Stimulated activated memory B cell treated with anti-CD40 and anti-IgM and Interleukin-4, amounts not matched to agents 10 μg/mL and 1 μg/mL and 100 μg/mL, for 72 hours (primary cell): Measurements from ENCODE around the gene AKR1D1.
"Not testable (repeated sequence)": the region's sequence is repeated elsewhere in the genome, so short reads cannot be mapped to it uniquely, and the experiment has no call there.

Source experiments
- ATAC-seq: fragments of 150-1000 bp; cut with Tn5 transposase; 2 replicates; pipeline ENCODE4 v1.10.0; 2021
- H3K27ac Mint-ChIP-seq: one replicate; pipeline ENCODE4 v1.8.0; 2022; ENCODE audit warnings: mild to moderate bottlenecking, mixed read lengths
- H3K27me3 Mint-ChIP-seq: one replicate; pipeline ENCODE4 v1.8.0; 2022; ENCODE audit warnings: mixed read lengths
- H3K36me3 Mint-ChIP-seq: one replicate; pipeline ENCODE4 v1.8.0; 2022; ENCODE audit warnings: mixed read lengths
- H3K4me1 Mint-ChIP-seq: one replicate; pipeline ENCODE4 v1.8.0; 2022; ENCODE audit warnings: mixed read lengths
- H3K4me3 Mint-ChIP-seq: one replicate; pipeline ENCODE4 v1.8.0; 2022; ENCODE audit warnings: mild to moderate bottlenecking, moderate library complexity, mixed read lengths
- H3K9me3 Mint-ChIP-seq: one replicate; pipeline ENCODE4 v1.8.0; 2022; ENCODE audit warnings: mixed read lengths

AKR1D1 gene

DNA sequence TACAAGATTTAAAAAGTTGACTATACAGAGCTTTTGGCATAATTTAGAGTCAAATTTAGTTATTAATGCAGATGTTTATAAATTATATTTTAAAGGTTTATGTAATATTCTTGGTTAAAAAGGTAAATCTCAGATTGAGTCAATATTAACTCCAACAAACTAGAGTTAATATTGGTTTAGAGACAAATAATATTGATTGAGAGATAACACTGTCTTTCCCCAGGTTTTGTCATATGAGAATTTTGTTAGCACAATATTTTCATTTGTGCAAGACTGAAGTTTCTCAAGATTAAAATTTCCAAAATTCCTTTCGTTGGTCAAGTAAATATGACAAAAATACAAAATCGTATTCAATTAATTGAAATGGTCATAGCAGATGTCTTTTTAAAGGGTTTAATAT, 12.9 kb upstream of the AKR1D1 start:
- ATAC-seq = no peak
- no peaks in the 10 kb centered on the region for H3K9me3 Mint-ChIP-seq
- no peak overlapping the region for H3K27ac Mint-ChIP-seq
- no peaks in the 10 kb centered on the region for H3K36me3 Mint-ChIP-seq
- peaks cover 8% of the 10 kb centered on the region for H3K27me3 Mint-ChIP-seq
- H3K4me1 Mint-ChIP-seq = no peaks in the 10 kb centered on the region
- H3K4me3 Mint-ChIP-seq = no peak overlapping the region

DNA sequence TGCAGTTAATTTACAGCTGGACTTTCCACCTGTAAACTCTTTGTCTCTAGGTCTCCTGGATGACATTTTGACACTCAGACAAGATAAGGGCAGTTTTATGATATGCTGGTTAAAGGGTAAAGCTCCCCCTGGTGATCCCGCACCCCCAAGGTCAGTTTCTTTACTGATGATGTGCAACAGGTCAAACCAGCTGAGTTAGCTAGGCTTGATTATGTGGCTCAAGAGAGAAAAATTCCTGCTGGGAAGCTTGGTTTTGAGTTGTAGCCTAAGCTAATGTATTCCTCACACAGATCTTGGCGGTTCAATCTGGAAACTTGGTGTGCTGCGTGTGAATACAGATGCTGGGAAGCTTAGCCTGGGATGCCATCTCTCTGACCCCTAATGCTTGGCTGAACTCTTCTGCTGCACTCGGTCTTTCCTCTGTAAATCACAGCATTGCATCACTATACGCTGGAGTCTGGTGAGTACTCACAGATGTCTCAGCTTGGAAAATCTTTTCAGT, 11.4 kb upstream of the AKR1D1 start:
- H3K36me3 Mint-ChIP-seq = no peaks in the 10 kb centered on the region

DNA sequence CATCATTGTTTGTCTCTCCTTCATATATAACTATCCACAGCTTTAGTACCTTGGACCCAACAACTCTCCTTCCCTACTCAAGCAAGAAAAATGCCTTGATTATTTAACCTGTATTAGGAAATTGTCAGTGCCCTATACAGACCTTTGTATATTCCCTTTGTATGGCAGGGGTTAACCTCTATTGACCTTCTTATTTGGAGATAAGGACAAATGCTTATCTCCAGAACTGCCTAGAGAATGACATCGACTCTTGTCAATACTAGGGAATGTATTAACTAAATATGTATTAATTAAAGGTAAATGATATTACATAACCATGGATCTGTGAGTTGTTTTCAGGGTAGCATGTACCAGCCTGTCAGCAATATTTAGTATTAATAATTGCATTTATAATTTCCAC, 10.4 kb upstream of the AKR1D1 start:
- H3K9me3 Mint-ChIP-seq = no peaks in the 10 kb centered on the region
- H3K4me3 Mint-ChIP-seq = no peak overlapping the region
- H3K36me3 Mint-ChIP-seq = no peaks in the 10 kb centered on the region
- peaks cover 8% of the 10 kb centered on the region for H3K27me3 Mint-ChIP-seq
- peaks cover 6% of the 10 kb centered on the region for H3K4me1 Mint-ChIP-seq
- ATAC-seq = no peak
- H3K27ac Mint-ChIP-seq = no peak overlapping the region

More for the DNA sequence above, 11.4 kb upstream of the AKR1D1 start:
- no peak for ATAC-seq
- Mint-ChIP-seq H3K27me3 (peaks cover 8% of the 10 kb centered on the region), H3K9me3 (no peaks in the 10 kb centered on the region), H3K27ac (no peak overlapping the region), H3K4me1 (no peaks in the 10 kb centered on the region), H3K4me3 (no peak overlapping the region)

DNA sequence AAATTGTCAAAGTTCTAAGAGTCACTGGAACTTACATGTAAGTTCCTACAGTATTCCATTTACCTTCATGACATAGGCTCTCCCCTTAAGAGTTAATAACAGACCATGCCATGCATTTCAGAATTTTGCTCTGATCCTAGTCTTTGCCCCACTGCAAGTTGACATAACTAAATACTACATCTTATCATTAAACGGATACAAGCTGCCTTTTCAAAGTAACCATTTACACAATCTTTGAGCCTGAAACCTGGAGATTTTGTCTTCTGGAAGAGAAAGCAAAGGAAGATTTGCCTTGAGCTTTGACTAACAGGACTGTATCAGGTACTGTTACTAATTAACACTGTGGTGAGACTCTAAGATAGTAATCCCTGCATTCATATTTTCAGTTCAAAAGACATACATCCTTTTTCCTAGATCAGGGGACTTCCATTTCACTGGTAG, 9.3 kb upstream of the AKR1D1 start:
- ATAC-seq = no peak
- H3K4me3 Mint-ChIP-seq = no peak overlapping the region
- H3K27me3 Mint-ChIP-seq = peaks cover 8% of the 10 kb centered on the region
- H3K36me3 Mint-ChIP-seq = no peaks in the 10 kb centered on the region
- peaks cover 10% of the 10 kb centered on the region for H3K4me1 Mint-ChIP-seq
- no peaks in the 10 kb centered on the region for H3K9me3 Mint-ChIP-seq
- no peak overlapping the region for H3K27ac Mint-ChIP-seq

DNA sequence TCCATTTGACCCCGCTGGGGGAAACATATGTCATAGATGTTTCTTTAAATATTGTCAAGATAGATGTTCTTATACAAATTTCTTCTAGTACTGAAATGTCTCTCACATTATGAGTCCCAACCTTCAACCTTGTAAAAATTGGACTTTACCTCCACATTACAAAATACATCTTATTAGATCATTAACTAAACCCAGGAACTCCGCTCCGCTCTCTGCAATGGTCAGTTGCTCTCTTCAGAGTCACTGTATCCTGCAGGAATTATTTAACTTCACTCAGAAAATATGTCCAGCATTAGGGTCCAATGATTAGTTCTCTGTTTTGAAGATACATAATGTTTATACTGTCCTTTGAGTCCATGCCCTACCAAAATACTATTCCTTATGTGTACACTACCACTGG, 8.5 kb upstream of the AKR1D1 start:
- no peak for ATAC-seq
- no peak overlapping the region for H3K27ac Mint-ChIP-seq
- H3K4me1 Mint-ChIP-seq = peaks cover 10% of the 10 kb centered on the region
- H3K36me3 Mint-ChIP-seq = no peaks in the 10 kb centered on the region
- peaks cover 3% of the 10 kb centered on the region for H3K27me3 Mint-ChIP-seq
- H3K9me3 Mint-ChIP-seq = no peaks in the 10 kb centered on the region
- H3K4me3 Mint-ChIP-seq = no peak overlapping the region

DNA sequence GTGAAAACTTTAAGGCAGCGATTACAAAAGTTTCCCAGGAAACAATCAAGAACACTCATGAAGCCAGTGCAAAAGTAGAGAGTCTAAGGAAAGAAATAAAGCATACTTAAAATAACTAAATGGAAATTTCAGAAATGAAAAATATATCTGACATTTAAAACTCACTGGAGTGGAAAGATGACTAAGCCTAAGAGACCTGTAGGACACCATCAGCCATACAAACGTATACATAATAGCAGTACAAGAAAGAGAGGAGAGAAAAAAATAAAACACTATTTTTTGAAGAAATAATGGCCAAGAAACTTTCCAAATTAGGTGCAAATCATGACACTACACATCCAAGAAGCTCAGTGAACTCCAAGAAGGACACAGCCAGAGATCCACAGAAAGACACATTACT, 5.4 kb upstream of the AKR1D1 start:
- Mint-ChIP-seq H3K36me3 (no peaks in the 10 kb centered on the region), H3K4me1 (peaks cover 10% of the 10 kb centered on the region), H3K27ac (no peak overlapping the region), H3K4me3 (no peak overlapping the region), H3K27me3 (no peaks in the 10 kb centered on the region), H3K9me3 (peaks cover 5% of the 10 kb centered on the region)
- ATAC-seq = peak; percentile 64

DNA sequence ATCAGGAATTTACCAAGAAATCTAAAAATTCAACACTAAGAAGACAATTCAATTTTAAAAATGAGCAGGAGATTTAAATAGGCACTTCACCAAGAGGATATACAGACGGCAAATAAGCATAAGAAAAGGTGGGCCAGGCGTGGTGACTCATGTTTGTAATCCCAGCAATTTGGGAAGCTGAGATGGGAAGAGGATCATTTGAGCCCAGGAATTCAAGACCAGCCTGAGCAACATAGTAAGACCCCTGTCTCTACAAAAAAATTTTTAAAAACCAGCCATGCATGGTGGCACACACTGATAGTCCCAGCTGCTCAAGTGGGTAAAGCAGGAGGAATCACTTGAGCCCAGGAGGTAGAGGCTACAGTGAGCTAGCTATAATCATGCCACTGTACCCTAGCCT, 3.5 kb upstream of the AKR1D1 start:
- Mint-ChIP-seq H3K4me3 (no peak overlapping the region), H3K27ac (no peak overlapping the region), H3K27me3 (no peaks in the 10 kb centered on the region), H3K4me1 (peaks cover 10% of the 10 kb centered on the region), H3K9me3 (peaks cover 8% of the 10 kb centered on the region), H3K36me3 (no peaks in the 10 kb centered on the region)
- no peak for ATAC-seq

DNA sequence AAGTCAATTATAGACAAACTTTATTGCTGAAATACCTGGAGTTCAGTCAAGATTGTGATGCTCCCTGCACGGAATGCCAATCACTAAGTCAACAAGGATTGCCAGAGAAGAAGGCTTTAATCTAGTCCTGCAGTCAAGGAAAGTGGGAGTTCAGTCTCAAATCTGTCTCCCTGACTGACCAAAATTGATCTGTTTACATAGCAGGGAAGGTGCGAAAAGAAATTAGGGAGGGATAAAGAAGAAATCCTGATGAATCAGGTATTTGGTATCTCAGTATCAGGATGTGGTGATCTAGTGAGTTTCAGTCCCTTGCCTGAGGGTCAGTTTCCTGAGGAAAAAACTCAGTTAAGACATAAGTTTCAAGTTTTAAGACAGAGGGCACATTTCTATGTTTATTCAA, 2.1 kb upstream of the AKR1D1 start:
- Mint-ChIP-seq H3K36me3 (no peaks in the 10 kb centered on the region), H3K27ac (no peak overlapping the region), H3K4me3 (no peak overlapping the region), H3K9me3 (peaks cover 8% of the 10 kb centered on the region), H3K27me3 (no peaks in the 10 kb centered on the region), H3K4me1 (peaks cover 10% of the 10 kb centered on the region)
- ATAC-seq = no peak

DNA sequence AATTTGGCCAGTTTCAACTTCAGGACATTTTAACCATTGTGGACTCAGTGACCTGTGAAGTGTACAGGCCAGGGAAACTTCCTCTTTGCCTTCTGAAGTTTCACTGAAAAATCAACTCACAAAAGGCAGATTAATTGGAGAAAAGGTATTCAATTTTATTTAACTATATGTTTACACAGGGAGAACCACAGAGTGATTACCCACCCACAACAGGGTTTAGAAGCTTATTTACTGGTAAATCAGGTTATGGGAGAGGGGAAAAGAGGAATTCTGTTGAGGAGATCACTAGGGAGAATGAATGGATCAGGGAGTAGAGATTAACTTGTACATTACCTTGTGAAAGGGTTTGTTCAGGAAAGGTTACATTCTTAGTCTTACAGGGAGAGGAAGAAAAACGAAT, 1.7 kb upstream of the AKR1D1 start:
- Mint-ChIP-seq H3K36me3 (no peaks in the 10 kb centered on the region), H3K27me3 (no peaks in the 10 kb centered on the region), H3K4me1 (peaks cover 10% of the 10 kb centered on the region), H3K27ac (no peak overlapping the region), H3K4me3 (no peak overlapping the region), H3K9me3 (peaks cover 8% of the 10 kb centered on the region)
- ATAC-seq = no peak

DNA sequence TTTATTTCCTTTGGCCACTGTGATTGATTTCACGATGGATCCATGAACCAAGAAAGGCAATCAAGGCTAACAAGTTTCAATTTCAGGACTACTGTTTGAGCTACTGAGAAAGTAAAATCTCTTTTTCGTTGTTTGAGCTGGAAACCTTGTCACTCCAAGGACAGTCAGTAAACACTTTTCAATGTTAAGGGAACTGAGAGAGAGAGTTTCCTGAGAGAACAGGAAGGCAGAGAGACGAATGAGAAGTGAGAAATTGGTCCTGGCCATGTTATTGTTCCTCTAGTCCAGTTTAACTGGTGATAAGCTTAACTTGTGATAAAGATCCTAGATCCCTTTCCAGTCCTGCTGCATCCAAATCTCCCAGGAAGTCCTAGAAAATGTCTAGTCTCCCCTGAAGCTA, 909 bp upstream of the AKR1D1 start:
- ATAC-seq = peak; percentile 38
- Mint-ChIP-seq H3K4me3 (no peak overlapping the region), H3K27ac (no peak overlapping the region), H3K27me3 (no peaks in the 10 kb centered on the region), H3K4me1 (peaks cover 9% of the 10 kb centered on the region), H3K9me3 (peaks cover 8% of the 10 kb centered on the region), H3K36me3 (no peaks in the 10 kb centered on the region)

DNA sequence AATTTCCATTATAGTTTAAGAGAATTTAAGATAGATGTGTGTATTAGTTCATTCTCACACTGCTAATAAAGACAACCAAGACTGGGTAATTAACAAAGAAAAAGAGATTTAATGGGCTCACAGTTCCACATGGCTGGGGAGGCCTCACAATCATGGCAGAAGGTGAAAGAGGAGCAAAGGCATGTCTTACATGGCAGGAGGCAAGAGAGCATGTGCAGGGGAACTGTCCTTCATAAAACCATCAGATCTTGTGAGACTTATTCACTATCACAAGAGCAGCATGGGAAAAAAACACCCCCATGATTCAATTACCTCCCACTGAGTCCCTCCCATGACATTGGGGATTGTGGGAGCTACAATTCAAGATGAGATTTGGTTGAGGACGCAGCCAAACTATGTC, 473 bp upstream of the AKR1D1 start:
- H3K9me3 Mint-ChIP-seq, ATAC-seq, H3K4me1 Mint-ChIP-seq, H3K36me3 Mint-ChIP-seq, H3K4me3 Mint-ChIP-seq, H3K27ac Mint-ChIP-seq, H3K27me3 Mint-ChIP-seq: not testable (repeated sequence)

DNA sequence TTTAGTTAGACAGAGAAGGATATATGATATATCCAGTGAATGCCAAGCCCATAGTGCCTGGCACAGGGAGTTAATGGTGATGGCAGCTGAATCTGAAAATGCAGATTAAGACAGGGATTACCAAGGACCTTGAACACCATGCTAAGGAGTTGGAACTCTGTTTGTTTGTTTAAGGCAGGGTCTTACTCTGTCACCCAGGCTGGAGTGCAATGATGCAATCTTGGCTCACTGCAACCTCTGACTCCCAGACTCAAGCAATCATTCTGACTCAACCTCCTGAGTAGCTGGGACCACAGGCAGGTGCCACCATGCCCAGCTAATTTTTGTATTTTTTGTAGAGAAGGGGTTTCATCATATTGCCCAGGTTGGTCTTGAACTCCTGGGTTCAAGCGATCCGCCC, 1.6 kb downstream of the AKR1D1 start:
- Mint-ChIP-seq H3K9me3 (peaks cover 8% of the 10 kb centered on the region), H3K27me3 (no peaks in the 10 kb centered on the region), H3K27ac (no peak overlapping the region), H3K4me1 (no peaks in the 10 kb centered on the region), H3K36me3 (no peaks in the 10 kb centered on the region), H3K4me3 (no peak overlapping the region)
- no peak for ATAC-seq

DNA sequence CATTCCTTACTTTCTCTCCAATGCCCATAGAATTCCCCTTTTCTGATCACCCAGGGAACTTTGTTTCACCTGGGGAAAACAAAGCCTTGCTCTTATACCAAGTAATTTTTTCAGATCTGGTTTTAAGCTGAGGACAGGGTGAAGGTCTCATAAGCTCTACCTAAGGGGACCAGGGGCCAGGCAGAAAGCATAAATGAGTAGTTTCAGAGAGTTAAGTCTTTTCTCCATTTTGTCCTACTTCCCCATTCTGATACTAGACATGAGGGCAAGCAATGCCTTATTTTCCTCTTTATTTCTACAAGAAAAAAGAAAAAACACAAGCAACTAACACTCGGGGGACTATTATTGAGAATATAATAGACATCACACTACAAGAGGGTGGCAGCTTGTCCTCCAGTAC, 2.9 kb downstream of the AKR1D1 start:
- Mint-ChIP-seq H3K4me1 (no peaks in the 10 kb centered on the region), H3K9me3 (peaks cover 8% of the 10 kb centered on the region), H3K27ac (no peak overlapping the region), H3K36me3 (no peaks in the 10 kb centered on the region), H3K4me3 (no peak overlapping the region), H3K27me3 (no peaks in the 10 kb centered on the region)
- no peak for ATAC-seq

DNA sequence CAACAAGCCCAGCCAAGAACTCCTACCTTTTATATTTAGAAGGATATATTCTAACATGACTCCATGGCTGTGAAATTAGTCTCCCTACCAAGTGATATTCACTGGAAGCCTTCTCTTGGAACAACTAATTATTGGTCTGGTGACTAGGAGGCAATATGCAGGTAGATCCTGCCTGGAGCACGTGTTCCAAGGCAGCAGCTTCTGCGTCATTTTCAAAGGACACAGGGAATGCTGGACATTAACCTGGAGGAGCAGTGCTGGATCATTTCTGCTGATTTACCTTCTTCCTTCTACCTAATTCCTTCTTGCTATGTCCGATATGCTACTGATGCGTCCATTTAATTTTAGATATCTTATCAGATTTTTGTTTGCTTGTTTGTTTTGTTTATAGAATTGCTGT, 5.6 kb downstream of the AKR1D1 start:
- H3K4me3 Mint-ChIP-seq = no peak overlapping the region
- peaks cover 9% of the 10 kb centered on the region for H3K27me3 Mint-ChIP-seq
- no peak overlapping the region for H3K27ac Mint-ChIP-seq
- H3K4me1 Mint-ChIP-seq = no peaks in the 10 kb centered on the region
- no peaks in the 10 kb centered on the region for H3K36me3 Mint-ChIP-seq
- no peak for ATAC-seq
- no peaks in the 10 kb centered on the region for H3K9me3 Mint-ChIP-seq

DNA sequence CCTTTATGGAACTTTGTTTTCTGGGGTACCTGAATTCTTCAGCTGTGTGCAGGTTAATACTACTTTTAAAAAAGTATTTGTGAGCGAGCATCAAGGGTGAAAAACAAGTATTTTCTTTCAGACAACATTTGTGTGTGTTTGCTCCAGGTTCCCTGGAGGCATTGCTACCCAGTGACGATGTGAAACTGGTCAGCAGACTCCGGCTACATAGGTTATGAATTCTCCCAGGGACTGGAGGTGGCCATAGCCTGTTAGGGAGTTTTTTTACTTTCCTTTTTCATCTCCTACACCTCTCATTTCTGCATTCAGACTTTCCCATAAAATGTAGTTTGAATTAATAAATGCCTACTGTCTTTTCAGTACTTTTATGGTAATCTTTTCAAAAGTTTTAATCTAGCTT, 7.6 kb downstream of the AKR1D1 start:
- H3K27me3 Mint-ChIP-seq = peaks cover 28% of the 10 kb centered on the region
- no peaks in the 10 kb centered on the region for H3K4me1 Mint-ChIP-seq
- no peak overlapping the region for H3K27ac Mint-ChIP-seq
- H3K9me3 Mint-ChIP-seq = no peaks in the 10 kb centered on the region
- H3K36me3 Mint-ChIP-seq = no peaks in the 10 kb centered on the region
- no peak overlapping the region for H3K4me3 Mint-ChIP-seq
- ATAC-seq = no peak

DNA sequence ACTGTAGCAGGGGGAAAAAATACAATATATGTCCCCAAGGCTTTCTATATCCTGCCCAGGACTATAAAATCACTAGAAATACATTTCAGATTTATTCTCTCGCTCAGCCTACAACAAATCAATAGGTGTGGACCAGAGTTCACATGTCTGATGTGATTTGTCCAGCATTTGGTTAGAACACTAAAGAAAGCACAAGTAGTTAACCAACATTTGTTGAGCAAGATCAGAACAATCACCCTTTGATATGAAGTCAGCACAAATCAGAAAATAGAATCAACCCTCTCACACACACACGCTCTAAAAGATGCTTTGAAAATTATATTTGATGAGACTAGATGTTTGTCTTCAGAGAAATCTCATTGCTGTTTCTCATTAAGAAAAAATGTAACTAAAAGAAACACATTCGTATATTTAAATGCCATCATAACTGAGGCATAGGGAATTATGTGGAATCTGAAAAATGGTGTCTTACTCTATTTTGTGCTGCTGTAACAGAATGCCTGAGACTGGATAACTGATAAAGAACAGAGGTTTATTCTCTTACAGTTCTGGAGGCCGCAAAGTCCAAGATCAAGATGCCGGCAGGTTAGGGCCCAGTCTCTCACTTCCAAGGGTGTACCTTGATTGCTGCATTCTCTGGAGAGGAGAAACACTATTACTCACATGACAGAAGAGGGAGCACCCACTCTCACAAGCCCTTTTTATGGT, 10.5 kb downstream of the AKR1D1 start:
- Mint-ChIP-seq H3K27ac (no peak overlapping the region), H3K4me1 (no peaks in the 10 kb centered on the region), H3K27me3 (peaks cover 31% of the 10 kb centered on the region), H3K36me3 (no peaks in the 10 kb centered on the region), H3K9me3 (no peaks in the 10 kb centered on the region), H3K4me3 (no peak overlapping the region)
- ATAC-seq = no peak
